ENCODE data around the gene C1QTNF9B. TPM values are rescaled to one million over a fixed set of nuclear protein-coding genes. Genes with fewer than 3 reads are reported as not detected.
"Not testable (repeated sequence)": the region's sequence is repeated elsewhere in the genome, so short reads cannot be mapped to it uniquely, and the experiment has no call there.

C1QTNF9B gene
- not detected in 2 replicates for total RNA-seq (2014; rRNA removed; shearing (Covaris generic); ENCODE audit: low replicate concordance)

- H3K4me3 ChIP-seq, DNase-seq, H3K36me3 ChIP-seq, H3K27me3 ChIP-seq, H3K9me3 ChIP-seq: not testable (repeated sequence)
These were observed at the start of gene C1QTNF9B for GRCh38 chr13:23897452-23897919. C1QTNF9B (minus strand) TSS chr13:23897502.

- Histone ChIP-seq H3K9me3 (no peaks in the 10 kb centered on the region), H3K36me3 (no peaks in the 10 kb centered on the region)
- no peak for DNase-seq
These were observed 49.6 kb upstream of the C1QTNF9B start for GRCh38 chr13:23946900-23947299.

GRCh38 chr13:23946067-23946466 is 48.8 kb upstream of the C1QTNF9B start:
- Histone ChIP-seq H3K27me3 (peaks cover 11% of the 10 kb centered on the region), H3K36me3 (no peaks in the 10 kb centered on the region), H3K4me3 (no peak overlapping the region), H3K9me3 (no peaks in the 10 kb centered on the region)
- DNase-seq, result no peak

More at GRCh38 chr13:23946900-23947299, 49.6 kb upstream of the C1QTNF9B start:
- H3K4me3 ChIP-seq, result no peak overlapping the region
- H3K27me3 ChIP-seq, result peaks cover 5% of the 10 kb centered on the region

- no peak for DNase-seq
- Histone ChIP-seq H3K4me3 (no peak overlapping the region), H3K9me3 (no peaks in the 10 kb centered on the region), H3K36me3 (no peaks in the 10 kb centered on the region), H3K27me3 (peaks cover 14% of the 10 kb centered on the region)
These were observed 48.3 kb upstream of the C1QTNF9B start for GRCh38 chr13:23945612-23946011.

GRCh38 chr13:23941211-23941610 is 43.9 kb upstream of the C1QTNF9B start:
- H3K4me3 ChIP-seq, result no peak overlapping the region
- peaks cover 17% of the 10 kb centered on the region for H3K27me3 ChIP-seq
- no peak for DNase-seq
- no peaks in the 10 kb centered on the region for H3K36me3 ChIP-seq
- no peaks in the 10 kb centered on the region for H3K9me3 ChIP-seq

GRCh38 chr13:23939666-23940065 is 42.4 kb upstream of the C1QTNF9B start:
- DNase-seq, H3K9me3 ChIP-seq, H3K36me3 ChIP-seq, H3K4me3 ChIP-seq: not testable (repeated sequence)
- H3K27me3 ChIP-seq, result peaks cover 17% of the 10 kb centered on the region

- no peaks in the 10 kb centered on the region for H3K9me3 ChIP-seq
- no peak for DNase-seq
- no peaks in the 10 kb centered on the region for H3K27me3 ChIP-seq
- H3K36me3 ChIP-seq, result no peaks in the 10 kb centered on the region
- no peak overlapping the region for H3K4me3 ChIP-seq
These were observed 37.2 kb upstream of the C1QTNF9B start for GRCh38 chr13:23934520-23934919.

- no peaks in the 10 kb centered on the region for H3K27me3 ChIP-seq
- no peak overlapping the region for H3K4me3 ChIP-seq
- H3K36me3 ChIP-seq, result no peaks in the 10 kb centered on the region
- DNase-seq, result no peak
- H3K9me3 ChIP-seq, result no peaks in the 10 kb centered on the region
These were observed 31.7 kb upstream of the C1QTNF9B start for GRCh38 chr13:23928985-23929384.

GRCh38 chr13:23923031-23923430 is 25.7 kb upstream of the C1QTNF9B start:
- DNase-seq, result no peak
- peaks cover 3% of the 10 kb centered on the region for H3K27me3 ChIP-seq
- no peak overlapping the region for H3K4me3 ChIP-seq
- H3K36me3 ChIP-seq, result no peaks in the 10 kb centered on the region
- no peaks in the 10 kb centered on the region for H3K9me3 ChIP-seq

GRCh38 chr13:23922005-23922932 is 25.0 kb upstream of the C1QTNF9B start:
- DNase-seq, result no peak

GRCh38 chr13:23921451-23921888 is 24.2 kb upstream of the C1QTNF9B start:
- Histone ChIP-seq H3K27me3 (peaks cover 3% of the 10 kb centered on the region), H3K36me3 (no peaks in the 10 kb centered on the region), H3K4me3 (no peak overlapping the region), H3K9me3 (no peaks in the 10 kb centered on the region)
- DNase-seq, result no peak

More at GRCh38 chr13:23922005-23922932, 25.0 kb upstream of the C1QTNF9B start:
- Histone ChIP-seq H3K4me3 (no peak overlapping the region), H3K9me3 (no peaks in the 10 kb centered on the region), H3K27me3 (peaks cover 3% of the 10 kb centered on the region), H3K36me3 (no peaks in the 10 kb centered on the region)

- no peaks in the 10 kb centered on the region for H3K36me3 ChIP-seq
- H3K4me3 ChIP-seq, result no peak overlapping the region
- peaks cover 3% of the 10 kb centered on the region for H3K27me3 ChIP-seq
- no peak for DNase-seq
- no peaks in the 10 kb centered on the region for H3K9me3 ChIP-seq
These were observed 21.7 kb upstream of the C1QTNF9B start for GRCh38 chr13:23919006-23919405.

- no peaks in the 10 kb centered on the region for H3K36me3 ChIP-seq
- DNase-seq, result no peak
These were observed 20.9 kb upstream of the C1QTNF9B start for GRCh38 chr13:23918208-23918607.

GRCh38 chr13:23915308-23915707 is 18.0 kb upstream of the C1QTNF9B start:
- Histone ChIP-seq H3K4me3 (no peak overlapping the region), H3K9me3 (no peaks in the 10 kb centered on the region), H3K27me3 (peaks cover 8% of the 10 kb centered on the region), H3K36me3 (no peaks in the 10 kb centered on the region)
- no peak for DNase-seq

More at GRCh38 chr13:23918208-23918607, 20.9 kb upstream of the C1QTNF9B start:
- H3K9me3 ChIP-seq, result no peaks in the 10 kb centered on the region
- H3K27me3 ChIP-seq, result peaks cover 6% of the 10 kb centered on the region
- H3K4me3 ChIP-seq, result no peak overlapping the region

GRCh38 chr13:23912469-23912868 is 15.2 kb upstream of the C1QTNF9B start:
- Histone ChIP-seq H3K9me3 (no peaks in the 10 kb centered on the region), H3K4me3 (no peak overlapping the region), H3K36me3 (no peaks in the 10 kb centered on the region), H3K27me3 (peaks cover 7% of the 10 kb centered on the region; the same call in 1 of the 2 replicates)
- no peak for DNase-seq

GRCh38 chr13:23909606-23910005 is 12.3 kb upstream of the C1QTNF9B start:
- Histone ChIP-seq H3K36me3 (no peaks in the 10 kb centered on the region), H3K9me3 (no peaks in the 10 kb centered on the region), H3K4me3 (no peak overlapping the region), H3K27me3 (peaks cover 7% of the 10 kb centered on the region; the same call in 1 of the 2 replicates)
- DNase-seq, result no peak

GRCh38 chr13:23905766-23906165 is 8.5 kb upstream of the C1QTNF9B start:
- 0 out of 2 replicates have a peak, but pooled peaks cover 3% of the 10 kb centered on the region for H3K27me3 ChIP-seq
- no peaks in the 10 kb centered on the region for H3K9me3 ChIP-seq
- H3K36me3 ChIP-seq, result no peaks in the 10 kb centered on the region
- no peak for DNase-seq
- H3K4me3 ChIP-seq, result no peak overlapping the region
